GM18868 (cell line): ENCODE measurements around the gene KCTD1.

ENCODE experiments used
- ATAC-seq: cut with Tn5 transposase; IDR thresholded peaks from one replicate; pipeline ENCODE4 v1.9.1; 2021; ENCODE audit warnings: mild to moderate bottlenecking, moderate library complexity; ENCODE audit not compliant: unreplicated experiment

The KCTD1 gene

GRCh38 chr18:26549263-26550094 lies 1.1 kb upstream of the KCTD1 start:
- ATAC-seq, result no peak

GRCh38 chr18:26547646-26548414 lies 523 bp downstream of the KCTD1 start:
- peak; percentile 61 for ATAC-seq

- ATAC-seq, result no peak
These were observed 1.3 kb downstream of the KCTD1 start for GRCh38 chr18:26546875-26547645.

- no peak for ATAC-seq
These were observed 2.0 kb downstream of the KCTD1 start for GRCh38 chr18:26546170-26546874.

- ATAC-seq, result no peak
These were observed 2.8 kb downstream of the KCTD1 start for GRCh38 chr18:26545335-26546123.

- ATAC-seq, result no peak
These were observed 3.9 kb downstream of the KCTD1 start for GRCh38 chr18:26544451-26544850.

- ATAC-seq, result no peak
These were observed 5.0 kb downstream of the KCTD1 start for GRCh38 chr18:26543373-26543772.

- ATAC-seq, result no peak
These were observed 8.2 kb downstream of the KCTD1 start for GRCh38 chr18:26540043-26540628.

- ATAC-seq, result no peak
These were observed 9.8 kb downstream of the KCTD1 start for GRCh38 chr18:26538524-26538923.

- ATAC-seq, result no peak
These were observed 11.7 kb downstream of the KCTD1 start for GRCh38 chr18:26536664-26537063.

GRCh38 chr18:26536032-26536431 lies 12.3 kb downstream of the KCTD1 start:
- ATAC-seq, result no peak

- ATAC-seq, result no peak
These were observed 12.7 kb downstream of the KCTD1 start for GRCh38 chr18:26535630-26536029.

GRCh38 chr18:26532367-26533340 lies 15.7 kb downstream of the KCTD1 start:
- ATAC-seq, result no peak

GRCh38 chr18:26531605-26532298 lies 16.6 kb downstream of the KCTD1 start:
- ATAC-seq, result no peak

GRCh38 chr18:26526966-26527234 lies 21.5 kb downstream of the KCTD1 start:
- ATAC-seq, result no peak

GRCh38 chr18:26526128-26526965 lies 22.0 kb downstream of the KCTD1 start:
- ATAC-seq, result no peak
